Lung (tissue), 12 donors: ENCODE results near the gene MMP21. TPM values are rescaled to one million over a fixed set of nuclear protein-coding genes. Genes with fewer than 3 reads are reported as not detected.
A peak's percentile ranks its signal among the peaks of the same experiment; 100 is the strongest.

Experiments
- ATAC-seq: fragments of 200-7000 bp; cut with Tn5 transposase; one replicate; pipeline ENCODE4 v1.9.1; 2020; ENCODE audit warnings: moderate number of reproducible peaks; ENCODE audit not compliant: insufficient read depth, low FRiP score
- DNase-seq, 3 donors: peaks; one replicate each; pipeline ENCODE4 v3.0.0-alpha.2; 2013 to 2017
- H3K27ac ChIP-seq, 2 donors: one replicate each; pipeline ENCODE4 v1.5.1; 2013; ENCODE audit warnings: mild to moderate bottlenecking in 2 of 2, moderate library complexity in 2 of 2, control low read depth in 1 of 2, inconsistent platforms in 1 of 2, low read depth in 1 of 2, low read length in 1 of 2
- H3K27me3 ChIP-seq, 3 donors: one replicate each; pipeline ENCODE4 v1.5.1; 2013; ENCODE audit warnings: low read length in 2 of 3; ENCODE audit not compliant: control insufficient read depth in 3 of 3, insufficient read depth in 3 of 3
- H3K36me3 ChIP-seq, 4 donors: one replicate each; pipeline ENCODE4 v1.5.1; 2013; ENCODE audit warnings: low read length in 4 of 4, mild to moderate bottlenecking in 1 of 4, moderate library complexity in 1 of 4; ENCODE audit not compliant: control insufficient read depth in 4 of 4, insufficient read depth in 4 of 4
- H3K4me1 ChIP-seq, 5 donors: one replicate each; pipeline ENCODE4 v1.5.1; 2013; ENCODE audit warnings: low read length in 5 of 5, mild to moderate bottlenecking in 2 of 5, moderate library complexity in 1 of 5; ENCODE audit not compliant: control insufficient read depth in 5 of 5, insufficient read depth in 5 of 5
- H3K4me3 ChIP-seq: one replicate; pipeline ENCODE4 v1.5.1; 2013; ENCODE audit warnings: mild to moderate bottlenecking, control low read depth, moderate library complexity
- H3K9ac ChIP-seq, 2 donors: one replicate each; pipeline ENCODE4 v1.5.1; 2013; ENCODE audit warnings: low read length in 2 of 2, control low read depth in 1 of 2; ENCODE audit not compliant: insufficient read depth in 1 of 2
- H3K9me3 ChIP-seq, 4 donors: one replicate each; pipeline ENCODE4 v1.5.1; 2013; ENCODE audit warnings: low read length in 3 of 4, mild to moderate bottlenecking in 1 of 4, moderate library complexity in 1 of 4; ENCODE audit not compliant: control insufficient read depth in 4 of 4, insufficient read depth in 3 of 4
- whole genome bisulfite sequencing, 2 donors: extraction: QIAGEN DNeasy Blood & Tissue Kit; methylation state at CpG; one replicate each; pipeline ENCODE4 v1.1.7; 2013; 5-methylcytosine and 5-hydroxymethylcytosine counted together
- polyA plus RNA-seq, 2 donors: library from polyadenylated mRNA; stranded (reverse); fragments of 200-250 nt; gene quantifications; one replicate each; pipeline ENCODE4 v1.2.1, GENCODE V29; 2013
- total RNA-seq, 2 donors: library from RNA; depleted of rRNA in 1 of 2; stranded (reverse); fragments of >200 nt in 1 of 2; gene quantifications; one replicate each; pipeline ENCODE4 v1.2.1, GENCODE V29; 2014 to 2021
- TF ChIP-seq, protein P1 (sequence below): IDR thresholded peaks from 2 replicates; pipeline ENCODE4 v1.5.1; 2012; ENCODE audit warnings: mild to moderate bottlenecking; ENCODE audit errors: control extremely low read depth, extremely low read depth
- donor health status: control.
- donor health status: control.
- donor health status: Bipolar disorder and iron deficiency.
- donor health status: healthy.
- donor health status: DM: yes; HTN: yes; CAD: no.

MMP21 gene
- total and polyA plus RNA-seq, 4 donors: 0.03 to 0.46 (median 0.15) TPM

DNA sequence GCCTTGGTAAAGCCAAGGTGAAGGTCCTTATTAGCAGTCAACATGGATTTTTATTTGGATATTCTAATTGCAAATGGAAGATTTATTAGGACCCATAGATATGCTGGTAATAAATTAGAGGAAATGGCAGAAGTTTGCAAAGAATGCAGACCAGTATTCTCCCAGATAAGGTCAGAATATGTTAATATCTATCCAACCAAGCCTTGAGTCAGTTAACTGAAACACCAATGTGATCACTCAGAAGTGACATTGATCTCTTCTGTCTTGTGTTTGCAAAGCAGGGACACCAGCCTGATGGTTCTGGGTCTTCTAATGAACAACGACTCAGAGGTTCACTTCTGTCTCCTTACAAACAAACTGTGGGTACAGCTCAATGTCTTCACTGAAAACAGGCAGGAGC, 26.0 kb upstream of the MMP21 start:
- Histone ChIP-seq H3K27ac (no peak overlapping the region), H3K27me3 (no peaks in the 10 kb centered on the region), H3K4me1 (no peaks in the 10 kb centered on the region), H3K4me3 (no peak overlapping the region), H3K9ac (no peak overlapping the region), H3K9me3 (peaks cover 0 to 2% (median 0%) of the 10 kb centered on the region in 4 donors), H3K36me3 (peaks cover 14 to 31% (median 18%) of the 10 kb centered on the region in 4 donors)
- no peak for ATAC-seq
- TF ChIP-seq, protein P1, sequence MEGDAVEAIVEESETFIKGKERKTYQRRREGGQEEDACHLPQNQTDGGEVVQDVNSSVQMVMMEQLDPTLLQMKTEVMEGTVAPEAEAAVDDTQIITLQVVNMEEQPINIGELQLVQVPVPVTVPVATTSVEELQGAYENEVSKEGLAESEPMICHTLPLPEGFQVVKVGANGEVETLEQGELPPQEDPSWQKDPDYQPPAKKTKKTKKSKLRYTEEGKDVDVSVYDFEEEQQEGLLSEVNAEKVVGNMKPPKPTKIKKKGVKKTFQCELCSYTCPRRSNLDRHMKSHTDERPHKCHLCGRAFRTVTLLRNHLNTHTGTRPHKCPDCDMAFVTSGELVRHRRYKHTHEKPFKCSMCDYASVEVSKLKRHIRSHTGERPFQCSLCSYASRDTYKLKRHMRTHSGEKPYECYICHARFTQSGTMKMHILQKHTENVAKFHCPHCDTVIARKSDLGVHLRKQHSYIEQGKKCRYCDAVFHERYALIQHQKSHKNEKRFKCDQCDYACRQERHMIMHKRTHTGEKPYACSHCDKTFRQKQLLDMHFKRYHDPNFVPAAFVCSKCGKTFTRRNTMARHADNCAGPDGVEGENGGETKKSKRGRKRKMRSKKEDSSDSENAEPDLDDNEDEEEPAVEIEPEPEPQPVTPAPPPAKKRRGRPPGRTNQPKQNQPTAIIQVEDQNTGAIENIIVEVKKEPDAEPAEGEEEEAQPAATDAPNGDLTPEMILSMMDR: no peak
- DNase-seq: no peak
- 92 to 97% methylated on average over 1 of the region's 1 CpG for WGBS, 2 donors

DNA sequence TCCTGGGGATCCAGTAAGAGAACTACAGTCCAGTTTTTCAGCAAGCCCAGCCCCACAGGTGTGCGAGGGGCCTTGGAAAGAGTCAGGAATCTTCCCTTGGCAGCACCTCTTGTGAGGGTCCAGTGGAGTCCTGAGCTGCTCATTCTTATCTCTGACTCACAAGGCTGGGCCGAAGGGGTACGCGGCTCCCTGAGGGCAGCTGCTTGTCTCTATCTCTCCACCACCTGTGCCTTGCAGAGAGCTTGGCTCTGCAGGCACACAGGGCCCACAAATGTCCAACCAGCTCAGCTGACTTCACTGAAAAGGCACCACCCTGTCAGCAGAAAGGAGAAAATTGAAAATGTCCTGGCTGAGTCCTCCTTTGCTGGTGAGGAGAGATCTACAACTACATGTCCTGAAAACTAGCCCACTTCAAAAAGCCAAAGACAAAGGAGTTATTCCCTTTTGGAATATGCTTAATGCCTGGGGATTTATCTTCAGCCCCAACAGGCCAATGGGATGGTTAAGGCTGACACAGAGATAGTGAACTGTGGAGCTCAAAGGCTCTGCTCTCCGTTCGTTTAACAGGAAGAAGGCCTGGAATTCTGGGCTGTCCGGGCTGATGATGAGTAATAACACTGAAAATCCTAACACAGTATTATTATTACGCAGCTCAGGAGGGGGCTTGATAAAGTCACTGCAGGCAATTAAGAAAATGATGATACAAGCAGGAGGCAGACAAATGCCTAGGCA, 24.0 kb upstream of the MMP21 start:
- Histone ChIP-seq H3K27ac (no peak overlapping the region), H3K27me3 (no peaks in the 10 kb centered on the region), H3K9me3 (peaks cover 0 to 2% (median 0%) of the 10 kb centered on the region in 4 donors), H3K4me3 (no peak overlapping the region), H3K9ac (no peak overlapping the region), H3K4me1 (no peaks in the 10 kb centered on the region), H3K36me3 (peaks cover 4 to 27% (median 10%) of the 10 kb centered on the region in 4 donors)
- TF ChIP-seq, protein P1: no peak
- DNase-seq (no peak), ATAC-seq (no peak)
- whole genome bisulfite sequencing, 2 donors: 93 to 97% methylated on average over 8 of the region's 8 CpGs

DNA sequence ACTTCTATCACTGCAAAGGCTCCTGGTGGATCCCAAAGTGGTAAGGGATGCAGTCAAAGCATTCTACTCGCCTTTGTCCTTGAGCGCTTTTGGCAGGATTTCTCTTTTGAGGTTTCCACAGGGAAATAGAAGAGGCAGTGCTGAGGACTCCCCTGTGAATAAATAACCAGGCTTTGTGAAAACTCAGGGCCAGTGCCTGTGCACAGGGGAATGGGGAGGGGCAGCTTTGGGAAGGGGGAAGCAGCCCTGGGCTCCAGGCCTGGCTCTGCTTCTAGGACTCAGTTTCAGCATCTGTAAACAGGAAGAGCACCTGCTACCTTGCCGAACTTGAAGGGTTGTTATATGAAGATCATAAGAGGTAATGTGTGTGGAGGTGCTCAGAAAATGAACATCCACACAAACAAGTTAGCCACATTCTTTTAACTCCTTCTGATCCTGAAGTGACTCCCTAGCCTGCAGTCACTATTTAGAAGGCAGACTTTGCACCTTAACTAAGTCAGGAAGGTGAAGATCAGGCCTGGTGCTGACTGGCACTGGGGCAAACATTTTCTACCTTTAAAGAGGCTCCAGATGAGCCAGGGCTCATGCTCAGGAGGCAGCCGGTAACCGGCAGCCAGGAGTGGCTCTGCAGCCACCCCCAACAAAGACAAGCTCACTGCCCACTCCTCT, 22.5 kb upstream of the MMP21 start:
- H3K27ac ChIP-seq: no peak overlapping the region
- no peaks in the 10 kb centered on the region for H3K27me3 ChIP-seq
- H3K36me3 ChIP-seq: peaks cover 7 to 33% (median 14%) of the 10 kb centered on the region in 4 donors
- H3K4me3 ChIP-seq: no peak overlapping the region
- no peaks in the 10 kb centered on the region for H3K4me1 ChIP-seq
- no peak for ATAC-seq
- no peak overlapping the region for H3K9ac ChIP-seq
- 54 to 59% methylated on average over 5 of the region's 5 CpGs for WGBS, 2 donors
- peaks cover 0 to 2% (median 0%) of the 10 kb centered on the region in 4 donors for H3K9me3 ChIP-seq
- peak; percentile 17 to 58 (median 32) for DNase-seq
- TF ChIP-seq, protein P1: no peak
